ENCODE data around the gene PTGR2. TPM values are rescaled to one million over a fixed set of nuclear protein-coding genes. Genes with fewer than 3 reads are reported as not detected.

PTGR2 gene

GRCh38 chr14:73924337-73924736 lies 72.7 kb downstream of the PTGR2 start:
- H4K8ac ChIP-seq (ENCODE audit: low read depth, low read length), result no peak overlapping the region
- H2AK5ac ChIP-seq (ENCODE audit: low read depth, low read length), result no peak overlapping the region
- no CpG with 5 or more reads among the region's 5 CpGs for whole genome bisulfite sequencing, 2 donors (ENCODE audit: extremely low coverage in 2 of 2, insufficient read length in 2 of 2, insufficient replicate concordance in 1 of 2)
- no peak overlapping the region for H3K27ac ChIP-seq (replicated peaks; ENCODE audit: low read length)
- H3K9me3 ChIP-seq (replicated peaks in 1 of 2; ENCODE audit: control insufficient read depth in 2 of 2, insufficient read depth in 1 of 2, low read depth in 1 of 2, low read length in 2 of 2), result no peaks in the 10 kb centered on the region
- no peaks in the 10 kb centered on the region for H3K4me1 ChIP-seq (ENCODE audit: control insufficient read depth in 2 of 2, insufficient read depth in 1 of 2, low read depth in 1 of 2, low read length in 2 of 2)
- H3K4ac ChIP-seq (ENCODE audit: low read length), result no peak overlapping the region
- H3K4me2 ChIP-seq (ENCODE audit: insufficient read depth, low read length, poor library complexity, severe bottlenecking), result no peak overlapping the region
- no peak overlapping the region for H4K91ac ChIP-seq (ENCODE audit: low read depth, low read length, poor library complexity)
- no peak for DNase-seq (ENCODE audit: low spot score)
- no peak overlapping the region for H2BK12ac ChIP-seq (ENCODE audit: low read length)
- H3K23ac ChIP-seq (ENCODE audit: low read depth, low read length, poor library complexity), result no peak overlapping the region
- no peak overlapping the region for H2BK120ac ChIP-seq (ENCODE audit: low read depth, low read length)
- H3K18ac ChIP-seq (ENCODE audit: low read length), result no peak overlapping the region
- peaks cover 2% of the 10 kb centered on the region for H3K79me1 ChIP-seq (ENCODE audit: low read depth, low read length)
- H2BK15ac ChIP-seq (ENCODE audit: low read length), result no peak overlapping the region
- H3K4me3 ChIP-seq (ENCODE audit: low read length in 2 of 2), result no peak overlapping the region
- H2AFZ ChIP-seq (ENCODE audit: low read length), result no peak overlapping the region
- no peak overlapping the region for H3K9ac ChIP-seq (ENCODE audit: low read depth, low read length, poor library complexity)
- no peaks in the 10 kb centered on the region for H3K27me3 ChIP-seq (ENCODE audit: control insufficient read depth in 3 of 3, insufficient read depth in 3 of 3, low read depth in 1 of 3, low read length in 3 of 3)
- peaks cover 35 to 100% of the 10 kb centered on the region in 2 donors for H3K36me3 ChIP-seq (replicated peaks in 1 of 2; ENCODE audit: control insufficient read depth in 2 of 2, insufficient read depth in 2 of 2, low read length in 2 of 2)
- no peak overlapping the region for H3K14ac ChIP-seq (ENCODE audit: low read length)
- no peak overlapping the region for H2BK5ac ChIP-seq (ENCODE audit: low read length)

Small RNAs within 50 kb of the gene (small RNA-seq; reads per million reads assigned to genes)
- gene AC005520.4 (ENCODE audit: insufficient read depth) (not detected), gene RF00019 (ENCODE audit: insufficient read depth) (not detected)

Data from neuronal stem cell (in vitro differentiated cells).